Stomach (tissue), 9 donors: ENCODE results near the gene HCFC1. TPM values are rescaled to one million over a fixed set of nuclear protein-coding genes. Genes with fewer than 3 reads are reported as not detected.

Source experiments
- DNase-seq, 2 donors: peaks; one replicate each; pipeline versions ENCODE4 v3.0.0 to v3.0.0-alpha.2; 2013 to 2019
- H3K27ac ChIP-seq, 5 donors: fragments of 200-600 bp in 4 of 5; sonication (generic) in 4 of 5; one replicate each; pipeline ENCODE4 v1.5.1; 2013 to 2019; ENCODE audit warnings: mild to moderate bottlenecking in 1 of 5, moderate library complexity in 1 of 5
- H3K27me3 ChIP-seq, 3 donors: fragments of 200-600 bp; sonication (generic); one replicate each; pipeline ENCODE4 v1.5.1; 2017 to 2019; ENCODE audit warnings: mixed run types in 1 of 3
- H3K36me3 ChIP-seq, 4 donors: fragments of 200-600 bp; sonication (generic); 1 replicate in 3 of 4; 2 replicates in 1 of 4; pipeline ENCODE4 v1.5.1; 2016 to 2019
- H3K4me1 ChIP-seq, 4 donors: fragments of 200-600 bp; sonication (generic); one replicate each; pipeline ENCODE4 v1.5.1; 2016 to 2019
- H3K4me3 ChIP-seq, 4 donors: fragments of 200-600 bp; sonication (generic) in 3 of 4; one replicate each; pipeline ENCODE4 v1.5.1; 2016 to 2019; ENCODE audit warnings: mild to moderate bottlenecking in 1 of 4
- H3K9me3 ChIP-seq, 4 donors: fragments of 200-600 bp; sonication (generic); one replicate each; pipeline ENCODE4 v1.5.1; 2016 to 2019
- EP300 ChIP-seq: sonication (generic); formaldehyde crosslinking; IDR thresholded peaks from one replicate; pipeline ENCODE4 v1.6.1; 2017; ENCODE audit warnings: antibody characterized with exemption
- POLR2A ChIP-seq, 4 donors: fragments of 450-650 bp; IDR thresholded peaks; one replicate each; pipeline ENCODE4 v1.6.1; 2016; ENCODE audit warnings: antibody characterized with exemption in 4 of 4, control low read depth in 2 of 4, mild to moderate bottlenecking in 1 of 4, moderate library complexity in 1 of 4
- POLR2AphosphoS5 ChIP-seq, 3 donors: sonication (generic); formaldehyde crosslinking; IDR thresholded peaks; one replicate each; pipeline ENCODE4 v1.6.1; 2016; ENCODE audit warnings: antibody characterized with exemption in 3 of 3
- WGBS, 5 donors: extraction: QIAGEN DNeasy Blood & Tissue Kit in 3 of 5; methylation state at CpG; one replicate each; pipeline versions ENCODE4 v1.1.5 to v1.1.7; 2013 to 2018; 5-methylcytosine and 5-hydroxymethylcytosine counted together
- intact Hi-C: fragments of 100-400 bp; cut with DNase I; formaldehyde crosslinking; loops from one replicate; pipeline ENCODE4 v1.15.1; 2023; ENCODE audit warnings: low total_unique reads
- polyA plus RNA-seq, 3 donors: library from polyadenylated mRNA; stranded (reverse); fragments of 200-250 nt; gene quantifications; one replicate each; pipeline ENCODE4 v1.2.3, GENCODE V29; 2013
- total RNA-seq, 5 donors: library from RNA; depleted of rRNA; stranded (reverse); fragments of >200 nt; gene quantifications; one replicate each; pipeline versions ENCODE4 v1.1.0 to v1.2.3, GENCODE V29; 2014 to 2016
- TF ChIP-seq, protein P1 (sequence below), 7 experiments: fragments of 450-650 bp in 4 of 7; fragments of 200-600 bp in 3 of 7; sonication (generic) in 3 of 7; IDR thresholded peaks; one replicate each; pipeline ENCODE4 v1.5.1; 2016 to 2019; ENCODE audit warnings: antibody characterized with exemption in 7 of 7, control low read depth in 2 of 7, mild to moderate bottlenecking in 1 of 7
- donor health status: healthy with polysubstance abuse.
- donor health status: Bipolar disorder and iron deficiency.
- donor health status: healthy.

The HCFC1 gene
- total and polyA plus RNA-seq, 8 donors = 9.0 to 61.6 (median 17.8) TPM

- 92 to 95% (median 92%) methylated on average over 13 of the region's 13 CpGs for WGBS, 5 donors
- DNase-seq = no peak
- no peak for TF ChIP-seq POLR2AphosphoS5 (IDR thresholded peaks at IDR 0.05)
- TF ChIP-seq EP300 = no peak
- no peak for TF ChIP-seq POLR2A (IDR thresholded peaks at IDR 0.05)
- TF ChIP-seq, protein P1, sequence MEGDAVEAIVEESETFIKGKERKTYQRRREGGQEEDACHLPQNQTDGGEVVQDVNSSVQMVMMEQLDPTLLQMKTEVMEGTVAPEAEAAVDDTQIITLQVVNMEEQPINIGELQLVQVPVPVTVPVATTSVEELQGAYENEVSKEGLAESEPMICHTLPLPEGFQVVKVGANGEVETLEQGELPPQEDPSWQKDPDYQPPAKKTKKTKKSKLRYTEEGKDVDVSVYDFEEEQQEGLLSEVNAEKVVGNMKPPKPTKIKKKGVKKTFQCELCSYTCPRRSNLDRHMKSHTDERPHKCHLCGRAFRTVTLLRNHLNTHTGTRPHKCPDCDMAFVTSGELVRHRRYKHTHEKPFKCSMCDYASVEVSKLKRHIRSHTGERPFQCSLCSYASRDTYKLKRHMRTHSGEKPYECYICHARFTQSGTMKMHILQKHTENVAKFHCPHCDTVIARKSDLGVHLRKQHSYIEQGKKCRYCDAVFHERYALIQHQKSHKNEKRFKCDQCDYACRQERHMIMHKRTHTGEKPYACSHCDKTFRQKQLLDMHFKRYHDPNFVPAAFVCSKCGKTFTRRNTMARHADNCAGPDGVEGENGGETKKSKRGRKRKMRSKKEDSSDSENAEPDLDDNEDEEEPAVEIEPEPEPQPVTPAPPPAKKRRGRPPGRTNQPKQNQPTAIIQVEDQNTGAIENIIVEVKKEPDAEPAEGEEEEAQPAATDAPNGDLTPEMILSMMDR (IDR thresholded peaks at IDR 0.05) = no peak
- peaks cover 0 to 3% (median 0%) of the 10 kb centered on the region in 3 donors for H3K27me3 ChIP-seq
- peaks cover 4 to 36% (median 29%) of the 10 kb centered on the region in 4 donors for H3K36me3 ChIP-seq
- no peak overlapping the region for H3K4me3 ChIP-seq
- H3K27ac ChIP-seq = no peak overlapping the region
- no peaks in the 10 kb centered on the region for H3K9me3 ChIP-seq
- intact Hi-C loops = no loop called here
- H3K4me1 ChIP-seq = peaks cover 4 to 62% (median 47%) of the 10 kb centered on the region in 4 donors
Measured at GRCh38 chrX:153931748-153932147, 39.9 kb downstream of the HCFC1 start.

- Histone ChIP-seq H3K4me3 (no peak overlapping the region), H3K4me1 (peaks cover 7 to 68% (median 51%) of the 10 kb centered on the region in 4 donors), H3K27ac (no peak overlapping the region), H3K27me3 (peaks cover 0 to 6% (median 0%) of the 10 kb centered on the region in 3 donors), H3K36me3 (peaks cover 4 to 36% (median 29%) of the 10 kb centered on the region in 4 donors), H3K9me3 (no peaks in the 10 kb centered on the region)
- WGBS, 5 donors = 84 to 95% (median 93%) methylated on average over 6 to 8 of the region's 8 CpGs
- no peak for DNase-seq
- intact Hi-C loops = no loop called here
- no peak for TF ChIP-seq EP300
- no peak for TF ChIP-seq POLR2A (IDR thresholded peaks at IDR 0.05)
- TF ChIP-seq, protein P1 (IDR thresholded peaks at IDR 0.05) = no peak
- TF ChIP-seq POLR2AphosphoS5 (IDR thresholded peaks at IDR 0.05) = no peak
Measured at GRCh38 chrX:153931151-153931550, 40.5 kb downstream of the HCFC1 start.

DNA sequence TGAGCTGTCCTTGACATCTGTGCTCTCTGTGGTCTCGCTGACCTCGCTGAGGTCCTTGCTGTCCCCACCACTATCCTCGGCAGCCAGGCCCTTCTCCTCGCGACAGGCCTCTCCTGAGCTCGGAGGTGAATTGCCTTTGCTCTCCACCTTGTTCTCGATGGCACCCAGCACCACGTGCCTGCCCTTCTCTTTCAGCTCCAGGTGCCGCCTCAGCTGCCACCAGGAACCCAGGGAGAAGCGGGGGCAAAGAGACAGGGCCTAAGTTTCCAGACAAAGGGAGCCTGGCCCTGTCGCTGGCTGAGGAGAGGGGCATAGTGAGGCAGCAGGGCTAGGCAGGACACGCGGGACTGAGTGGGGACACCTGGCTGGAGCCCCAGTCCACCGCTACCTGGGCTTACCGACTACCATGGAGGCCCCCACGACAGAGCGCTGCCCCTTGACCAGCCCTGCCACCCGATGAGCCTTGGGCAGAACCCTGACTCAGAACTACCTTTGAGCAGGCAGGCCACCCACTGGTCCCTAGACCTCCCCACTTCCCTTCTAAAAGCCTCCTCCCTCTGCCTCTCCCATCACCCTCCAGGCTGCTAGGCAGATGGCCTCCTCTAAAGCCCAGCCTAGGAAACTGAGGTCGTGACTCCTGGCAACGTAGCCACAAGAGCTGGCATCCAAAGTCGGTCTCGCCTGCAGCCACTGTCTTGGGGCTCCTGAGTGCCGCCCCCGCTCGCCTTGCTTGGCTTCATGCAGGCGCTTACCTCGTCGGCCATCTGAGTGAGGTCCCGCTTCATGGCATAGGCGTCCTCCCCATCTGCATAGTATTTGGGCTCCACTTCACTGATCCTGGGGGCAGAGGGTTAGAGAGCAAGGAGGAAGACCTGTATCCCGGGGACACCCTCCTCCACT is 41.4 kb downstream of the HCFC1 start:
- H3K27me3 ChIP-seq = peaks cover 0 to 6% (median 0%) of the 10 kb centered on the region in 3 donors
- 88 to 91% (median 91%) methylated on average over 10 to 31 of the region's 31 CpGs for WGBS, 5 donors
- peaks cover 7 to 64% (median 45%) of the 10 kb centered on the region in 4 donors for H3K4me1 ChIP-seq
- intact Hi-C loops = no loop called here
- peaks cover 4 to 36% (median 29%) of the 10 kb centered on the region in 4 donors for H3K36me3 ChIP-seq
- no peak overlapping the region for H3K4me3 ChIP-seq
- DNase-seq = no peak
- peak overlapping the region in 1 of 5 donors; percentile 96 for H3K27ac ChIP-seq
- TF ChIP-seq, protein P1 (IDR thresholded peaks at IDR 0.05) = no peak
- no peak for TF ChIP-seq EP300
- no peak for TF ChIP-seq POLR2AphosphoS5 (IDR thresholded peaks at IDR 0.05)
- no peak for TF ChIP-seq POLR2A (IDR thresholded peaks at IDR 0.05)
- no peaks in the 10 kb centered on the region for H3K9me3 ChIP-seq

DNA sequence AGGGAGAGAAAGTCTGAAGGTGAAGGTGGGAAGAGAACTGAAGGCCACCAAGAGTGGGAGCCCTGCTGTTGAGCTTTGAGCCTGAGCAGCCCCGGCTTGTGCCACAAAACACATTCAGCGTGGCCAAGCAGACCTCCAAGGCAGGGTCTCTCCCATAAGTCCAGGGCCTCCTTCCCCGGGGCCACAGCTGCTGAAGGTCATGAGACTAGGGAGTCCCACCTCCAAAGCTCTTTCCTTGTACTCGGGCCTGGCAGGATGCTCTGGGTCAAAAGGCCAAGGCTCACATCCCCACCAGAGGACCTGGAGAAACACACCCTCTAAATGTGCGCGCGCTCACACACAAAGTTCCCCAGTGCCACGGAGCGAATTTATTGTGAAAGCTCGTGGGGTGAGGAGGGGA is 42.0 kb downstream of the HCFC1 start:
- 78 to 93% (median 80%) methylated on average over 2 to 10 of the region's 10 CpGs for WGBS, 5 donors
- H3K27ac ChIP-seq = peak overlapping the region in 3 of 5 donors; percentile 79 to 96 (median 95)

More for the DNA sequence above, 42.0 kb downstream of the HCFC1 start:
- Histone ChIP-seq H3K27me3 (peaks cover 0 to 6% (median 0%) of the 10 kb centered on the region in 3 donors), H3K9me3 (no peaks in the 10 kb centered on the region), H3K4me1 (peaks cover 7 to 63% (median 46%) of the 10 kb centered on the region in 4 donors), H3K4me3 (no peak overlapping the region), H3K36me3 (peaks cover 4 to 36% (median 29%) of the 10 kb centered on the region in 4 donors)
- intact Hi-C loops = no loop called here
- DNase-seq = no peak
- TF ChIP-seq, protein P1 (IDR thresholded peaks at IDR 0.05) = no peak
- no peak for TF ChIP-seq POLR2A (IDR thresholded peaks at IDR 0.05)
- TF ChIP-seq POLR2AphosphoS5 (IDR thresholded peaks at IDR 0.05) = no peak
- TF ChIP-seq EP300 = no peak
